Osteoblast (primary cell): ENCODE measurements around the gene RORB. TPM values are rescaled to one million over a fixed set of nuclear protein-coding genes. Genes with fewer than 3 reads are reported as not detected.
A peak's percentile ranks its signal among the peaks of the same experiment; 100 is the strongest.

Experiments used
- DNase-seq: peaks from one replicate; pipeline ENCODE4 v3.0.0; 2011; ENCODE audit warnings: low spot score, mixed read lengths; ENCODE audit not compliant: insufficient read length; ENCODE audit errors: missing footprints
- H2AFZ ChIP-seq: 2 replicates; pipeline ENCODE4 v1.6.0; 2011; ENCODE audit warnings: mild to moderate bottlenecking, low read length
- H3K27ac ChIP-seq: 2 replicates; pipeline ENCODE4 v1.5.1; 2011; ENCODE audit warnings: mild to moderate bottlenecking, low read depth, low read length, moderate library complexity
- H3K27me3 ChIP-seq: 2 replicates; pipeline ENCODE4 v1.6.0; 2012; ENCODE audit warnings: mild to moderate bottlenecking, control low read depth, inconsistent platforms, low read length, moderate library complexity; ENCODE audit not compliant: insufficient read depth
- H3K36me3 ChIP-seq: 2 replicates; pipeline ENCODE4 v1.5.1; 2011; ENCODE audit warnings: mild to moderate bottlenecking, low read length, control low read depth, moderate library complexity; ENCODE audit not compliant: insufficient read depth
- H3K4me1 ChIP-seq: 2 replicates; pipeline ENCODE4 v1.5.1; 2011; ENCODE audit warnings: mild to moderate bottlenecking, low read length, control low read depth, moderate library complexity; ENCODE audit not compliant: insufficient read depth
- H3K4me2 ChIP-seq: 2 replicates; pipeline ENCODE4 v1.6.0; 2011; ENCODE audit warnings: mild to moderate bottlenecking, low read length; ENCODE audit not compliant: insufficient read depth
- H3K4me3 ChIP-seq: fragments of 200-600 bp; sonication (generic); 3 replicates; pipeline ENCODE4 v1.5.1; 2012; ENCODE audit warnings: mild to moderate bottlenecking, low read length, inconsistent platforms; ENCODE audit not compliant: insufficient read depth
- H3K79me2 ChIP-seq: 2 replicates; pipeline ENCODE4 v1.6.0; 2012; ENCODE audit warnings: mild to moderate bottlenecking, low read length, control low read depth, inconsistent platforms; ENCODE audit not compliant: insufficient read depth
- H3K9me3 ChIP-seq: 2 replicates; pipeline ENCODE4 v1.5.1; 2011; ENCODE audit warnings: low read depth, low read length, control low read depth
- H4K20me1 ChIP-seq: 2 replicates; pipeline ENCODE4 v1.6.0; 2012; ENCODE audit warnings: mild to moderate bottlenecking, low read length, control low read depth; ENCODE audit not compliant: insufficient read depth
- total RNA-seq: library from RNA; depleted of rRNA; stranded (reverse); fragments of >200 nt; gene quantifications from 2 replicates; pipeline ENCODE4 v1.2.3, GENCODE V29; 2012
- TF ChIP-seq, protein P1 (sequence below): IDR thresholded peaks from 2 replicates; pipeline ENCODE4 v1.5.1; 2011; ENCODE audit warnings: mild to moderate bottlenecking, low read depth, low read length, moderate library complexity; ENCODE audit errors: extremely low read depth

RORB gene
- total RNA-seq, 1 donor: 0.36 TPM

DNA sequence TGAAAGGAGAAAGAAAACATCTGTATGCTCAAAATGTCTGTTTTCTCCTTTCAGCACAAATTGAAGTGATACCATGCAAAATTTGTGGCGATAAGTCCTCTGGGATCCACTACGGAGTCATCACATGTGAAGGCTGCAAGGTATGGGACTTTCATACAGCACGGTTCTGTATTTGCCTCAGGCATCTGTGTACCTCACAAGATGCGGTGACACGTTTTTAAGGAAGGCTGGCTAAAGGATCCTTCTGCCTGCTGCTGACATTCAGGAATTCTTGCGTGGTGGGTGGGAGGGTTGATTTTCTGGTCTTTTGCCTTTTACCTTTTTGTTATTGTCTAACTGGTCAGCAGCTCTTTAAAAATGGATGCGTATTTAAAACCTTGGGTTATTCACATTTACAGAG is 133.1 kb downstream of the RORB start:
- Histone ChIP-seq H3K27me3 (no peaks in the 10 kb centered on the region), H3K9me3 (no peaks in the 10 kb centered on the region), H3K27ac (no peak overlapping the region), H3K4me1 (no peaks in the 10 kb centered on the region), H3K79me2 (no peaks in the 10 kb centered on the region), H3K36me3 (no peaks in the 10 kb centered on the region), H4K20me1 (no peaks in the 10 kb centered on the region), H2AFZ (no peak overlapping the region), H3K4me2 (no peak overlapping the region), H3K4me3 (no peak overlapping the region)
- DNase-seq: no peak
- TF ChIP-seq, protein P1, sequence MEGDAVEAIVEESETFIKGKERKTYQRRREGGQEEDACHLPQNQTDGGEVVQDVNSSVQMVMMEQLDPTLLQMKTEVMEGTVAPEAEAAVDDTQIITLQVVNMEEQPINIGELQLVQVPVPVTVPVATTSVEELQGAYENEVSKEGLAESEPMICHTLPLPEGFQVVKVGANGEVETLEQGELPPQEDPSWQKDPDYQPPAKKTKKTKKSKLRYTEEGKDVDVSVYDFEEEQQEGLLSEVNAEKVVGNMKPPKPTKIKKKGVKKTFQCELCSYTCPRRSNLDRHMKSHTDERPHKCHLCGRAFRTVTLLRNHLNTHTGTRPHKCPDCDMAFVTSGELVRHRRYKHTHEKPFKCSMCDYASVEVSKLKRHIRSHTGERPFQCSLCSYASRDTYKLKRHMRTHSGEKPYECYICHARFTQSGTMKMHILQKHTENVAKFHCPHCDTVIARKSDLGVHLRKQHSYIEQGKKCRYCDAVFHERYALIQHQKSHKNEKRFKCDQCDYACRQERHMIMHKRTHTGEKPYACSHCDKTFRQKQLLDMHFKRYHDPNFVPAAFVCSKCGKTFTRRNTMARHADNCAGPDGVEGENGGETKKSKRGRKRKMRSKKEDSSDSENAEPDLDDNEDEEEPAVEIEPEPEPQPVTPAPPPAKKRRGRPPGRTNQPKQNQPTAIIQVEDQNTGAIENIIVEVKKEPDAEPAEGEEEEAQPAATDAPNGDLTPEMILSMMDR: no peak

DNA sequence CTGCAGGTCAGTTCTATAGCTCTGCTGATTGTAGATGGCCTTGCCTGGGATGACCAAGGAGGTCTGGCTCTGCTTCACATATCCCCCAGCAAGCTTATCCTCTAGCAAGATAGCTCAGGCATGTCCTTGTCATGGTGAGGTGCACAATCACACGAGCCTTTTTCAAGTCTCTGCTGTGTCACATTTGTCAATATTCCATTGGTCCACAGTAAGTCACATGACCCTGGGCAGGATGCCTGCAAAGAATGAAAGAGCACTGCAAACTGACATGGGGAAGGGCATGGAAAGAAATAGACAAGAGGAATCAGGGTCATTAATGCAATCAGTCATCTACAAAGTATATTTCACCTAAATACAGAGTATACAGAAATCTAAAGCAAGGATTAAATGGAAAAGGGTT is 142.0 kb downstream of the RORB start:
- no peaks in the 10 kb centered on the region for H3K9me3 ChIP-seq
- no peaks in the 10 kb centered on the region for H4K20me1 ChIP-seq
- H2AFZ ChIP-seq: no peak overlapping the region
- no peak overlapping the region for H3K4me3 ChIP-seq
- H3K27me3 ChIP-seq: no peaks in the 10 kb centered on the region
- H3K27ac ChIP-seq: no peak overlapping the region
- H3K4me2 ChIP-seq: no peak overlapping the region
- no peaks in the 10 kb centered on the region for H3K4me1 ChIP-seq
- no peaks in the 10 kb centered on the region for H3K36me3 ChIP-seq
- H3K79me2 ChIP-seq: no peaks in the 10 kb centered on the region
- DNase-seq: peak; percentile 6
- TF ChIP-seq, protein P1: no peak

DNA sequence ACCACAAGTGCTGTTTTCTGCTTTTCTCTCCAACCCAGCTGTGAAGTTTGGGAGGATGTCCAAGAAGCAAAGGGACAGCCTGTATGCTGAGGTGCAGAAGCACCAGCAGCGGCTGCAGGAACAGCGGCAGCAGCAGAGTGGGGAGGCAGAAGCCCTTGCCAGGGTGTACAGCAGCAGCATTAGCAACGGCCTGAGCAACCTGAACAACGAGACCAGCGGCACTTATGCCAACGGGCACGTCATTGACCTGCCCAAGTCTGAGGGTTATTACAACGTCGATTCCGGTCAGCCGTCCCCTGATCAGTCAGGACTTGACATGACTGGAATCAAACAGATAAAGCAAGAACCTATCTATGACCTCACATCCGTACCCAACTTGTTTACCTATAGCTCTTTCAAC is 145.2 kb downstream of the RORB start:
- no peak overlapping the region for H3K27ac ChIP-seq
- no peaks in the 10 kb centered on the region for H3K4me1 ChIP-seq
- DNase-seq: no peak
- H3K27me3 ChIP-seq: no peaks in the 10 kb centered on the region
- H2AFZ ChIP-seq: no peak overlapping the region
- H3K4me3 ChIP-seq: no peak overlapping the region
- no peaks in the 10 kb centered on the region for H3K36me3 ChIP-seq
- H3K79me2 ChIP-seq: no peaks in the 10 kb centered on the region
- H3K4me2 ChIP-seq: no peak overlapping the region
- TF ChIP-seq, protein P1: no peak
- H4K20me1 ChIP-seq: no peaks in the 10 kb centered on the region
- no peaks in the 10 kb centered on the region for H3K9me3 ChIP-seq

DNA sequence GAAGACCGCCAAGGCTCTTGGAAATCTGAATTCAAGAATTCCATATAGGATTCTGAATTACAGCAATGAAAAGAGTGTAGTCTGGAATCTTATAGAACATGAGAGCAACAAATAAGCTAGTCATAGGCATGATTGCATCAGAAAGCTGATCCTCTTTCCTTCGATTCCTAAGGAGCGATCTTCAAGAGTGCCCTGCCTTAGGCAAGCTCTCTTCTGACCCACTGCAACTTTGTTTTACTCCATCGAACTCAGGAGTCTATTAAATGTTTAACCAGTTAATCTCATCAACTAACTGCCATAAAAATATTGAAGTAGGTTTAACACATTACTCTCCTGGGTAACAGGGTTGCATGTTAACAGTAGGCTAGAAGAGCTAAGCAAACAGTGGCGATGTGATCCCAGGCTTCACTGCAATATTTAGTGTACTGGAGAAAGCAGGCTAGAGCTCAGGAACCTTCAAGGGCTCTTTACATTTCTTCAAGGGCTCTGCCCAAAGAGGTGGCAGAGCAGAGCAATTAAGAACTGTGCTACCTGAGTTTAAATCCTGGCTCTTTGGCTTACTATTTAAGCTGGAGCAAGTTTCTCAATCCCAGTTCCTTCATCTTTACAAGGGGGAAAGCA is 146.3 kb downstream of the RORB start:
- H3K27ac ChIP-seq: no peak overlapping the region
- H2AFZ ChIP-seq: no peak overlapping the region
- H3K9me3 ChIP-seq: no peaks in the 10 kb centered on the region
- DNase-seq: no peak
- H3K4me2 ChIP-seq: no peak overlapping the region
- H3K27me3 ChIP-seq: no peaks in the 10 kb centered on the region
- no peaks in the 10 kb centered on the region for H3K4me1 ChIP-seq
- no peaks in the 10 kb centered on the region for H3K36me3 ChIP-seq
- H3K79me2 ChIP-seq: no peaks in the 10 kb centered on the region
- TF ChIP-seq, protein P1: no peak
- H3K4me3 ChIP-seq: no peak overlapping the region
- H4K20me1 ChIP-seq: no peaks in the 10 kb centered on the region
